HG03521 (cell line): ENCODE measurements around the gene CDC14B.

Source experiments
- ATAC-seq: cut with Tn5 transposase; IDR thresholded peaks from one replicate; pipeline ENCODE4 v1.9.1; 2021; ENCODE audit warnings: mild to moderate bottlenecking, moderate library complexity; ENCODE audit not compliant: unreplicated experiment

The CDC14B gene

DNA sequence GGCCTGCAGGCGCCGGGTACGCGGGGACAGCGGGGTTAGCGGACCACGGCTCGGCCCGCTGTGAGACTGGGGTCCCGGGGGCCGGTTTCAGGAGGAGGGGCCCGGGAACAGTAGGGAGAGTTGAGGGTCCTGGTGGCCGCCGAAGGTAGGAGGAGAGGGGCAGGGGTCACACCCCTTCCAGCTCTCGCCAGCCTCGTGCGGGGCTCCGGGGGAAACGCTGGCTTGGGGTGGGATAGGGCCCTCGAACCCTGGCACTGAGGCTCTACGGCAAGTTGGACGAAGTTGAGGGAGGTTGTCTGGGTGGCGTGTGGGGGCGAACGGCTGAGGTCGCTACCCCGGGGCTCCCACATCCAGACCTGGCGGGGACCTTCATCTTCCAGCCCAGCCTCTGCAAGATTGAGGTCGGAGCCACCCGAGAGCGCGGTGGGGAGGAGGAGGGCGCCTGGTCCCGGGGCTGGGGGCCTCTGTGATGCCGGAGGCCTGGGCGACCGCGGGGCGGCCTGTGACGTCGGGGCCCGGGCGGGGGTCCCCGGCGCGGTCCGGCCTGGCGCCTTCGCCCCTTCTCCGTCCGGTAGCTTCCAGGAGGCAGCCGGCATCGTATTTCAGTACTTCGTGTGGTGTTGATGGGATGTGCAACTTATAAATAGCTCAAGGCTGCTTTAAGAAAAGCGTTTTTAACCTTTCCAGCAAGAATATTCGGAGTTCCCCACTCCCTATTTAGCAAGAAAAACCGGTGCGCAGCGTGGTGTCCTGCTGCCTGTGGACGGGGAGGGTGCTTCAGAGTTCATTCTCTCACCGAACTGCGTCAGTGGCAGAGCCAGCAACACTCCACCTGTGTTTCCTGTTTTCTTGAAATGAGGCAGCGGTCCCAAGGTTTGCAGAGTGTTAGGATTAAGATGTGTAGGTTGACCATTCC, 168.8 kb downstream of the CDC14B start:
- ATAC-seq = no peak
